Astrocyte (in vitro differentiated cells and primary cell): Measurements from ENCODE around the gene CNTNAP1. TPM values are rescaled to one million over a fixed set of nuclear protein-coding genes. Genes with fewer than 3 reads are reported as not detected.

ENCODE experiments used
- DNase-seq: peaks from one replicate; pipeline ENCODE4 v3.0.0-alpha.2; 2010; ENCODE audit warnings: low read depth
- FAIRE-seq: peaks from 2 replicates; lab custom pipeline; 2011; peaks lifted over from hg19 to GRCh38; lab: Jason Lieb, UNC
- H2AFZ ChIP-seq: 2 replicates; pipeline ENCODE4 v1.6.0; 2012; ENCODE audit warnings: low read depth, low read length, inconsistent platforms
- H3K27ac ChIP-seq: 2 replicates; pipeline ENCODE4 v1.5.1; 2011; ENCODE audit warnings: low read depth, low read length, inconsistent platforms
- H3K27me3 ChIP-seq: 2 replicates; pipeline ENCODE4 v1.6.0; 2011; ENCODE audit warnings: low read length, inconsistent platforms; ENCODE audit not compliant: insufficient read depth
- H3K36me3 ChIP-seq: 2 replicates; pipeline ENCODE4 v1.5.1; 2011; ENCODE audit warnings: low read length, inconsistent platforms; ENCODE audit not compliant: insufficient read depth
- H3K4me1 ChIP-seq: 2 replicates; pipeline ENCODE4 v1.5.1; 2011; ENCODE audit warnings: low read length, inconsistent platforms; ENCODE audit not compliant: insufficient read depth
- H3K4me2 ChIP-seq: 2 replicates; pipeline ENCODE4 v1.6.0; 2012; ENCODE audit warnings: low read length, inconsistent platforms
- H3K4me3 ChIP-seq: 2 replicates; pipeline ENCODE4 v1.5.1; 2011; ENCODE audit warnings: low read depth, mild to moderate bottlenecking, low read length, inconsistent platforms; ENCODE audit not compliant: insufficient read depth
- H3K79me2 ChIP-seq: 2 replicates; pipeline ENCODE4 v1.6.0; 2012; ENCODE audit warnings: mild to moderate bottlenecking, low read length, inconsistent platforms; ENCODE audit not compliant: insufficient read depth
- H3K9ac ChIP-seq: 2 replicates; pipeline ENCODE4 v1.6.0; 2012; ENCODE audit warnings: mild to moderate bottlenecking, low read length, inconsistent platforms
- H3K9me3 ChIP-seq: 2 replicates; pipeline ENCODE4 v1.5.1; 2012; ENCODE audit warnings: low read depth, mild to moderate bottlenecking, low read length, inconsistent platforms; ENCODE audit not compliant: insufficient read depth
- H4K20me1 ChIP-seq: 2 replicates; pipeline ENCODE4 v1.6.0; 2012; ENCODE audit warnings: low read length, inconsistent platforms; ENCODE audit not compliant: insufficient read depth
- H3K27ac Mint-ChIP-seq: one replicate; pipeline ENCODE4 v1.8.0; 2021; ENCODE audit warnings: mild to moderate bottlenecking, mixed read lengths; ENCODE audit not compliant: unreplicated experiment
- H3K27me3 Mint-ChIP-seq: one replicate; pipeline ENCODE4 v1.8.0; 2021; ENCODE audit warnings: low read depth, mixed read lengths; ENCODE audit not compliant: unreplicated experiment
- H3K36me3 Mint-ChIP-seq: one replicate; pipeline ENCODE4 v1.8.0; 2021; ENCODE audit warnings: low read depth, mixed read lengths; ENCODE audit not compliant: unreplicated experiment
- H3K4me1 Mint-ChIP-seq: one replicate; pipeline ENCODE4 v1.8.0; 2021; ENCODE audit warnings: low read depth, mixed read lengths; ENCODE audit not compliant: unreplicated experiment
- H3K4me3 Mint-ChIP-seq: one replicate; pipeline ENCODE4 v1.8.0; 2021; ENCODE audit warnings: mild to moderate bottlenecking, moderate library complexity, mixed read lengths; ENCODE audit not compliant: unreplicated experiment
- H3K9me3 Mint-ChIP-seq: one replicate; pipeline ENCODE4 v1.8.0; 2021; ENCODE audit warnings: mild to moderate bottlenecking, mixed read lengths; ENCODE audit not compliant: unreplicated experiment
- CTCF ChIP-seq: IDR thresholded peaks from 2 replicates; pipeline ENCODE4 v1.5.1; 2011; ENCODE audit warnings: low read depth, mild to moderate bottlenecking, inconsistent platforms, low read length, moderate library complexity; ENCODE audit not compliant: insufficient read depth
- EZH2 ChIP-seq: IDR thresholded peaks from 2 replicates; pipeline ENCODE4 v1.6.1; 2012; ENCODE audit warnings: mild to moderate bottlenecking, low read length, inconsistent platforms; ENCODE audit not compliant: insufficient read depth
- total RNA-seq: library from RNA; stranded (reverse); gene quantifications from 2 replicates; pipeline ENCODE4 v1.2.1, GENCODE V29; 2021

The CNTNAP1 gene
- total RNA-seq, 1 donor from 2014 or later, result 16.4 TPM

GRCh38 chr17:42677921-42678781 is 4.2 kb upstream of the CNTNAP1 start:
- H3K4me1 ChIP-seq, result peaks cover 65% of the 10 kb centered on the region
- H3K27me3 ChIP-seq, result no peaks in the 10 kb centered on the region
- peaks cover 30% of the 10 kb centered on the region for H4K20me1 ChIP-seq
- Mint-ChIP-seq H3K27ac (peak overlapping the region; percentile 99), H3K36me3 (peaks cover 1% of the 10 kb centered on the region), H3K9me3 (no peaks in the 10 kb centered on the region), H3K4me1 (peaks cover 14% of the 10 kb centered on the region), H3K27me3 (no peaks in the 10 kb centered on the region), H3K4me3 (peak overlapping the region; percentile 87)
- DNase-seq, result peak; percentile 64
- peak overlapping the region; percentile 83 for H3K27ac ChIP-seq
- no peaks in the 10 kb centered on the region for H3K36me3 ChIP-seq
- H3K79me2 ChIP-seq, result peaks cover 23% of the 10 kb centered on the region
- H2AFZ ChIP-seq, result peak overlapping the region; percentile 34
- FAIRE-seq, result no peak
- H3K4me2 ChIP-seq, result peak overlapping the region; percentile 87
- no peak for TF ChIP-seq EZH2
- no peak for TF ChIP-seq CTCF
- peak overlapping the region; percentile 66 for H3K9ac ChIP-seq
- peak overlapping the region; percentile 58 for H3K4me3 ChIP-seq
- no peaks in the 10 kb centered on the region for H3K9me3 ChIP-seq

GRCh38 chr17:42678951-42679491 is 3.3 kb upstream of the CNTNAP1 start:
- peaks cover 59% of the 10 kb centered on the region for H3K4me1 ChIP-seq
- no peaks in the 10 kb centered on the region for H3K36me3 ChIP-seq
- Mint-ChIP-seq H3K9me3 (no peaks in the 10 kb centered on the region), H3K36me3 (peaks cover 1% of the 10 kb centered on the region), H3K27me3 (no peaks in the 10 kb centered on the region), H3K4me1 (peaks cover 17% of the 10 kb centered on the region), H3K27ac (peak overlapping the region; percentile 99), H3K4me3 (peak overlapping the region; percentile 87)
- H3K9me3 ChIP-seq, result no peaks in the 10 kb centered on the region
- H3K27ac ChIP-seq, result peak overlapping the region; percentile 83
- DNase-seq (peak; percentile 26), FAIRE-seq (no peak)
- H3K4me2 ChIP-seq, result peak overlapping the region; percentile 87
- H3K4me3 ChIP-seq, result no peak overlapping the region
- H3K27me3 ChIP-seq, result peaks cover 4% of the 10 kb centered on the region
- peaks cover 26% of the 10 kb centered on the region for H4K20me1 ChIP-seq
- TF ChIP-seq EZH2 (no peak), CTCF (no peak)
- H2AFZ ChIP-seq, result peak overlapping the region; percentile 85
- peaks cover 23% of the 10 kb centered on the region for H3K79me2 ChIP-seq
- peak overlapping the region; percentile 66 for H3K9ac ChIP-seq
